ENCODE measurements around the gene SSTR4.
A peak's percentile ranks its signal among the peaks of the same experiment; 100 is the strongest.

Gene SSTR4

DNA sequence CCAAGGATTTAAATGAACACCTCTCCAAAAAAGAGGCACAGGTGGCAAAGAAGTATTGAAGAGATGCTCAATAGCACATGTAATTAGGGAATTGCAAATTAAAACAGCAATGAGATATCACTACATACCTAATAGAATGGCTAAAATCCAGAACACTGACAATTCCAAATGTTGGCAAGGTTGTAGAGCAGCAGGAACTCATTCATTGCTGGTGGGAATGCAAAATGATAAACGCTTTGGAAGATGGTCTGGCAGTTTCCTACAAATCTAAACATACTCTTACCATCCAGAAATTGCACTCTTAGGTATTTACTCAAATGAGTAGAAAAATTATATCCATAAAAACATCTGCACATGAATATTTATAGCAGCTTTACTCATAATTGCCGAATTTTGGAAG lies 34.0 kb downstream of the SSTR4 start:
- no peak for DNase-seq

DNA sequence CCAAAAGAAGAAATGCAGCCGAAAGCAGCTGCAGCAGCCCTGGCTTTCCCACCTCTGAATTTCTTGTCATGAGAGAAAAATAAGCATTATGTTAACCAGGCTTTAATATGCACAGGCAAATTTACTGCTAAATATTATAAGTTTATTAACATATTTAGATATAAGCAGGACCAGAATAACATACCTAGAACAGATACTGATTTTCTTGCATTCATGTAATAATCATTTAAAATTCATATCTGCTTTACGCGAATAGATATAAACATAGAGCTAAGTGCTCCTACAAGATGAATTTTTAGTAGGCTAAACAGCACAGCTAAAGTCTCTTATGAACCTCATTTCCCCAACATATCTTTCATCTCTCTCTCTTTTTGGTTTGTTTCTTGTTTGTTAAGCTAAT lies 36.3 kb downstream of the SSTR4 start:
- DNase-seq = no peak

DNA sequence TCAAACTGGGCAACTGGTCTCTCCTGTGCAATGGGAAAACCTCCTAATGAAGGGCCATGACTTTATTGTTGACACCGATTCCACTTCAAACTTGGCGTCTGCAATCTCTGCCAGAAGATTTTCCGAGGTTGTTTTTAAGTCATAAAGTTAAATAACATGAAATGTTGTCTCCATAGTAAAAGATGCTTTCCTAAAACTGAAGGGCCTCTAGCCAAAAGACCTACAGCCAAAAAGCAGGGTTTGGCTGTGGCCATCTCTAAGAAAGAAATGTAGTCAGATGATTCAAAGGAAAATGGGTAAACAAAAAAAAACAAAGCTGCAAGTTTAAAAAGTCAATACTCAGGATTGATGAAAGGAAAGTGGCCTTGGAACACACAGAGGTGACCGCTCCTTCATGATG lies 36.9 kb downstream of the SSTR4 start:
- no peak for DNase-seq

DNA sequence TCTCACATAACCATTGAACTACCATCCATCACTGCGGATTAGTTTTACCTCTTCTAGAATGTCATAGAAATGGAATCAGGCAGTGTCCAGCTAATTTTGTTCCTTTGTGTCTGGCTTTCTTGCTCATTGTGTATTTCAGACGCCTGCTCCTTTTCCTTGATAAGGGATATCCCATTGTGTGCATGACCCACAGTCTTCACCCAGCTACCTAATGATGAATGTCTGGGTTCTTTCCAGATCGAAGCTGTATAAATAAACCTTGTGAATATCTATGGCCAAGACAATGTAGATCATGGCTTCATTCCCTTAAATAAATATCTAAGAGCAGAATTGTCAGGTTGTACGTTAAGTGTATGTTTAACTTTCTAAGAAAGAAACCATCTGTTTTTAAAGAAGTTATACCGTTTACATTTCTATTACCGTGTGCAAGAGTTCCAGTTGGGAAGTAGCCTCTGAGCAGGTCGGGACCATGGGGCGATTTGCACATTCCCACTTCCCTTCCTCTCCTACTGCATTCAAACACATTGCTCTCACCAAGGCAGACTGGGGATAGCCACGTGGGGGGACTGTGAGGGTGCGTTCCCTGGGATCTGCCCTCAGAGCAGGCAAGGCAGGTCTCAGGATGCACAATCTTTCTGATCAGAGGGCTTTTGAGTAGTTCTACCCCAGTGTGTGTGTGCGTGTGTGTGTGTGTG lies 37.9 kb downstream of the SSTR4 start:
- no peak for DNase-seq

DNA sequence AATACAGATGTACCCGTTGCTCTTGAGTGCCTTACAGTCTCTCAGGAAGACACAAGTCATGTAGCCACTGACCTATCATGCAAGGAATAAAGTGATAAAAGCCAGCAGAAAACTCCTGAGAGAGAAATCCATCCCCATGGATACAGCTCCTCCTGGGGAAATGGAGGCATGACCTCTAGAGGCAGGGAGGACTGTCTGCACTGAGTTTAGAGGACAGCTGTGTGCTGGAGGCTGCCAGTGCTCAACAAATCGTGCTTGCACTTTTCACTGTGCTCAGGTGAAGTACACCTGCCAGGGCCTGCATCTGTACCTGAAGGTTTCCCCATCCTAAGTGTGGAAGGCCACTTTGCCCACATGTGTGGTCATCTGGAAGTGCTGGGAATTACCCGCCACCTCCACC lies 38.9 kb downstream of the SSTR4 start:
- DNase-seq = no peak

DNA sequence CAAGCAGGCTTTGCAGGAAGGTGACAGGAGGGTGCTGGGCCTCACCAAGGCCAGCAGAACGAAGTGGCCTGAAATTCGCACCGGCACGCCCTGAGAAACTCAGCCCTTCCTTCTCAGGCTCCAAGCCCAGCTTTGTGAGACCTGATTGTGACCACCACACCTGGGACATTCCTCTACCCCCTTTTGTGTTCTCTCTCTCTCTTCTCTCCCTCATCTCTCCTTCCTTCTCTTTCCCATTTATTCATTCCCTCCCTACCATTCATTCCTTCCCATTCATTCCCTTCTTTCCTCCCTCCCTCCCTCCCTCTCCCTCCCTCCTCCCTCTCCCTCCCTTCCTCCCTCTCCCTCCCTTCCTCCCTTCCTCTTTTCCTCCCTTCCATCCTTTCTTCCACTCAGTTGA lies 42.2 kb downstream of the SSTR4 start:
- no peak for DNase-seq

DNA sequence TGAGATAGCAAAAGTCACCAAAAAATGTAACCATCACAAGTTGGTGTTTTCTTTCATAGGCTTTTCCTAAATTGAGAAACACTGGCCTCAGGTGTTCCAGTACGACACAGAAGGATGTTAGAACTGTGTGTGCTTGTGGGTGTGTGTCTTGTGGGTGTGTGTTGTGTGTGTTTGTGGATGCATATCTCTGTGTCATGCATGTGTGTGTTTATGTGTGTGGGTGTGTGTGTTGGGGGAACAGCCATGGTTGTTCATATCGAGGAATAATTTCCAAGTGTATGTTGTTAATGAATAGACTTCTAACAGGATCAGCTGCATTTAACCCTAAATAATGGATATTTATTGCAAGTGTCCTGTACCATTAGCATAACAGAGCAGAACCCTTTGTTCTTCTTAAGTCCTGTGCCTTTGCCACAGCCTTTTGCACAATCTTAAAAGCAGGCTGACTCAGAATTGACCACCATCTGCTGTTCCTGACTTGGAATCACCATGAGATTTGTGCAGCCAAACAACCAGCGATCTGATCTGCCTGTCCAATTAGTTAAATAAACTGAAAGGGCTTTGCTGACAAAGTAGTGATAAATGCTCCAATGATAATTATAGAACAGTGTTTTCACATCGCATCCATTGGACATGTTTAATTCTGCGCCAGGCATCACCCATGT lies 43.4 kb downstream of the SSTR4 start:
- peak in 1 of 2 experiments; percentile 16 for DNase-seq

DNA sequence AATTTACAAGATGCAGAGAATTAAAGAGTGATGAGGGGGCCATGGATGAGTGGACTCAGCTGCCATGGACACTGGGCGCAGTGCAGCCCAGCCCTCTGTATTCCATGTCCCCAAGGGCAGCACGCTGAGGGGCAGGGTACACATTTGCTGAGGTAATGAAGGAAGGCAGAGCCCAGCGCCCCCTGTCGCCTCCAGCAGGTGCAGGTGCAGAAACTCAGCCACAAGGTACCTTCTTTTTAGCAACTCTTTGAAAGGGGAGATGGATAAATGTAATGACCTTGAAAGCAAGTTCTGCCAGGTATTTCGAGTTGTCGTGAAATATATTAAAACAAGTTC lies 43.9 kb downstream of the SSTR4 start:
- no peak for DNase-seq

DNA sequence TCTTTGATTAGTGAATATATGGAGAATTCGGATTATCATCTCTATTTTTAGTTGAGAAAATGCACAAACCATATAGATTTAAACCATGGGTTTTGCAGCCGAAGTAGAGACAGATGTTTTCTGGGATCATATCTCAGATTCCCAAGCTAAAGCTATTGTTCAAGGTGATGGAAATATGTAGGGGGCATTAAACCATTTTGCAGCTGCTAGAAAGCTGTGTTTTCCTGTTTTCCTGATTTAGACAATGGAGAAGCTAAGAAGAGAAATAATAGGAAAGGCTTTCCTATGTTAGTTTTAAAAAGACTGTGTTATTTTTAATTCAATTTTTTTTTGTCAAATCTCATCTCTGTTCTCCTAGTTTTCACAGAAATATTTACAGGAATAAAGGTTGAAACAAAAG lies 44.8 kb downstream of the SSTR4 start:
- no peak for DNase-seq

DNA sequence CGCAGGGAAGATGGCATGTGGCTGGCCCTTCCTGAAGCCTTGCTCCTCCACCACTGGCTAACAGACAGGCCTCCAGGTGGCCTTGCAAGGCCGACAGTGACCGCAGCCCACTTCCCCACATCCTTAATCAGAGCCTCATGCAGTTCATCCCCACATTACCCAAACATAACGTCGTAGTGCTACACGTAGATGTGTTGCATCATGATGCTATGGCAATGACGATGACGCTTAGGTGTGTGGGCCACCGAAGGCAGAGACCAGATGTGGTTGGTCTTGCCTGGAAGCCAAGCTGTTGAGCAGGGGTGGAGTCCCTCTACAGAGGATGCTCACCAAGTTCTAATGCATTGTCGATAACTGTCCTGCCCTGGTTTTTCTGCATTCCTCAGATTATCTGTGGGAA lies 45.4 kb downstream of the SSTR4 start:
- DNase-seq = no peak

DNA sequence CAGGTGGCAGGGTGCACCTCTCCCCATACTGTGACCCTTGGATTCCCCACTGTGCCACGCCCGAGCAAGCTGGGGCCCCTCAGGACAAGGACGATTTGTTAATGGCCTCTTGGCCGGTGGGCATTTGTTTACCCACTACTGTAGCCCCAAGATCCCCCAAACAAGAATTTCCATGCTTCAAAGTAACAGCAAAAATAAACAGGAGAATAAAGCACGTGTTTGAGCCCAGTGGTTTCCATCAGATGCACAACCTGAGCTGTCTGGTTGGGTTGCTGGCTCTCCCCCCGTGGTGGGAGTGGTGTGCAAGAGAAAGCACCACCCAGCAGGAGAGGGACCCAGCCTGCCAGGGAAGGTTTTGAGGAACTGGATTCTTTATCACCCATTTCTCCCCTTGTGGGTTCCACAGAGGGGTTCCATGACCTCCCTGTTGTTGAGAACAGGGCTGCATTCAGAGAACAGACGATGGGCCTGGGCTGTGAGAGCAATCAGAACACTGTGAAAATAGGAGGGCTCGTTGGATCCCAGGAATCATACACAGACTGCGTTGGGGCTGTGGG lies 46.2 kb downstream of the SSTR4 start:
- peak in 1 of 2 experiments; percentile 19 for DNase-seq

DNA sequence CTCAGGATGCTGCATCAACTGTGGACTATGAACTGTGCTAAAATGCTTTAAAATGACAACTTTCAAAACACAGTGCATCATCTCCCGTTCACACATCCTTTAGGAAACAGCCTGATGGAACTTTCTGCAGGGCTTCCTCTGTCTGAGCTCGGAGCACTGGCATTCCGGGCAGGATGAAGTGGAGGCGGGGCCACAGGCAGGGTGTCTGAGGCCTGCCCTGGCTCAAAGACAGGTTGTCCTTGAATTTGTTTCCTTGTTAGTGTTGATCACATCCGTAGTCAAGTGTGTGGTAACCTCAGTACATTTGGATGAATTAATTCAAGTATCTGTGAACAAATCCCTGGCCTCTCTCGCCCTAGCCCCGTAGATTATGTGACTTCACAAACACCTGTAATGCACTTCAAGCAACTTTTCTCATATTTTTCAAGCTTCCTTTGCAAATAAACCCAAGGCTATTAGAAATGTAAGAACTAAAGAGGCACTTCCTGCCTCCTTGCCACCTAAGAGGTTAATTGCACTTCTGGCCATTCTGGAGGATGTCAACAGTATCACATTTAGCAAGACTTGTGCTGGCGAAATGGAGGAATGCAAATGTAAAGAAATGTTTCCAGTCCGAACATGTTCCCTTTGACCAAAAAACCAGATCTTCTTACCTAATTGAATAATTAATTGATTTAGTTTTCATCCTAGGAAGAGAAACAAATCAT lies 47.9 kb downstream of the SSTR4 start:
- peak; percentile 17 to 45 for DNase-seq

DNA sequence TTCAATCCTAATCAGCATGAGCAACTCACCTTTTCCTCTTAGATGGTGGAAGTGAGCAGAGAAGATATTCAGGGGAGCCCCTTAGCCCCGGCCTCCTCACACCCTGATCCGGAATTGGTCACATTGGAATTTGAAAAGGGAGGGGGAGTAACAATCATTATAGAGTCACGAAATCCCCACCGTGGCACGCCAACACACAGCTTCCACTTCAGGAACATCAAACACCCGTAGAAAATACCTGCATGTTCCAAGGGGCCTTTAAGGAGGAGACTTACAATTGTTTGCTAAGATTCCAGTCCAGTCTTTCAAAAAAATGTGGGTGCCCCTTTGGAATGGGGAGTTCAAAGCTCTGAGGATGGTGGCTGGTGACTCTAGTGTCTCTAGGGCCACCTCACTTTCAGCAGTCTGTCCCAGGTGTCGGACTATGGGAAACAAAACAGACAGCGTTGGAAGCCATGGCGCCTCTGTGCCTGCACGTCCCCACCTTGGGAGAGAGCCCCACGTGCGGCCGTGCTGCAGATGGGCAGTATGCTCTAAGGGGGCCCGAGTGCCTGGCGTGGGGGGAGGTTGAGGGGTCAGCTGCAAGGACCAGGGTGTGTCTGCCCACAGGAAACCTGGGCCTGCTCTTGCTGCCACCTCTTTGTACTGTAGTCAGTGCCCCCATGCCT lies 48.6 kb downstream of the SSTR4 start:
- peak; percentile 4 to 45 for DNase-seq

DNA sequence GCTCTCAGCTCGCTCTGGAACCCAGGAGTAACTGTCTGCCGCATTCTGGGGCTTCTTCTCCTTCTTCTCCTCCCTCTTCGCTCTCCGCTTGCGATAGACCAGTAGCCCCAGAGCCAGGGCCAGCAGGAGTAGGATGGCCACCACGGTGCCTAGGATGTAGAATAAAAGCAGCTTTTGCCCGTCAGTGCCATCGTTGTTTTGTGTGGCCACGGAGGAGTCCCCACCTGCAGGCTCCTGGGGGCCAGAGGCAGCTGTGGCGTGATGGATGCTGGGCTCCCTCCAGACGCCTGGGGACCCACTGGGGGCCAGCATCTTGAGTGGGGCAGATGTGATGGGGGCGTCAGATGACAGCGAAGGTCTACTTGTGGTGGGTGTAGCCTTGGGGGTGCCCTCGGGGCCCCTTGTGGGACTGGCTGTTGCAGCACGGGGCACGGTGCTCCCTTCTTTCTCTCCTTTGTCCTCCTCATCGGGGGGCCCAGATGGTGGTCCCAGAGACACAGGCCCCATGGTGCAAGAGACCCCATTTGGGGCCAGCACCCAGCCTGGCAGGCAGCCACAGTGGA lies 49.3 kb downstream of the SSTR4 start:
- DNase-seq = no peak

DNA sequence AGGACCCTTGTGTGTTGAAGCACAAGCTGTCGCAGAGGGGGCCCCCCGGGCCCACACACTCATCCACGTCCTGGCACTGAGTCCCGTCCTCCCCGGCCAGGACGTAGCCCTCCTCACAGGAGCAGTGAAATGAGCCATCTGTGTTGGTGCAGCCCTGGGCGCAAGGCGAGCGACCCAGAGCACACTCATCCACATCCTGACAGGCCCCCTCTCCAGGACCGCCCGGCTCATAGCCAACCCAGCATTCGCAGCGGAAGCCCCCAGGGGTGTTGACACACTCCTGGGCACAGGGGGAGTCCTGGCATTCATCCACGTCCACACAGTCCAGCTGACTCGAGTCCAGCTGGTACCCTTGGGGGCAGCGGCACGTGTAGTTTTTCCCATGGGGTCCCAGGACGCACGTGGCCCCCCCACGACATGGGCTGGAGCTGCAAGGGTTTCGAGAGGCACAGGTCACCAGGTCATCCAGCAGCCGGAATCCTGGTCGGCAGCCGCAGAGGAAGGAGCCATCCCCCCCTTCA lies 49.8 kb downstream of the SSTR4 start:
- peak in 1 of 2 experiments; percentile 11 for DNase-seq

DNA sequence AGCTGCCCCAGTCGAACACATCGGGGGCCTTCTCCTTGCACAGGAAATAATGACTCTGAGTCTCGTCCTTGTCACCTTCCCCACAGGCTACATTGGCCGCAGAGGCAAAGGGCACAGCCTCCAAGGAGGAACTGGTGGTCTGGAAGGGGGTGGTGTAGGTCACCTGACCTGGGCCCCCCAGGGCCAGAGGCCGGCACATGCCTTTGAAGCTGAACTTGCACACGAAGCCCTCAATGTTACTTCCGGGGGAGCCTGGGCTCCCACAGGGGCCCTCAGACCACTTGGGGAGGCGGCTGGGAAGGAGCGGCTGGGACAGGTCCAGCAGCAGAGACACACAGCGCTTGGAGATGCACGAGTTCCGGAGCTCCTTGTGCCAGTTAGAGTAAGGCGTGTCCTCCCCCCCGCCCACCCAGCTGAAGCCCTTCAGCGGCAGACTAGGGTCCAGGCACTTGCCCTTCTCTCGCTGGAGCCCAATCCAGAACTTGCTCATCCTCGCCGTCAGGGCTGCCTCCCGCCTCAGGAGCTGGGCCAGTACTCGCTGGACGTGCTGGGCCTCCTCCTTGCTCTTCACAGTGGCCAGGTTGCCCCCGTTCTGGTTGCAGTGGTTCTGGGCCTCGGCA lies 50.4 kb downstream of the SSTR4 start:
- peak; percentile 54 to 60 for DNase-seq

DNA sequence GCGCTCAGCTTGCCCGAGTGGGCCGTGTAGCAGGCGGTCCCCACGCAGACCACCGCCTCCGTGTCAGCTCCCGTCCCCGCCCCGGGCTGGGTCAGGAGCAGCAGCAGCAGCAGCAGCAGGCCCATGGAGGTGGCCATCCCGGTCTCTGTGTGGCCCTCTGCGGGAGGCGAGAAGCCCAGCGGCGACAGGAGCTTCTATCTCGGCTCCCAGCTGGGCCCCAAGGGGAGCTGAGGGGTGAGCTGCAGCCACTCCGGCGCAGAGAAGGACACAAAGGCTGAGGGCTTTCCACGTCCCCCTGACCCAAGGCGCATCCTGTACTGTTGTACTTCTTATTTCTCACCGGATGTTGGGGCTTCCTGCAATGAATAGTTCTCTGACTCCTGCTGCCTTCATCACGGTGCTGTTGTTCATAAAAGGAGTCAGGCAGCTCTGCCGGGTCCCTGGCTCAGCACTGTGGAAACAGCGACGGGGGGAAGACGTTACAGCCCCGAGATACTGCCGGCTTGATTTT lies 51.0 kb downstream of the SSTR4 start, which contains the start of gene CD93:
CD93 (minus strand) TSS at position 269 of the 511 bp plus-strand sequence; CDS start at position 137, 132 bp downstream.
- peak; percentile 82 to 84 for DNase-seq

DNA sequence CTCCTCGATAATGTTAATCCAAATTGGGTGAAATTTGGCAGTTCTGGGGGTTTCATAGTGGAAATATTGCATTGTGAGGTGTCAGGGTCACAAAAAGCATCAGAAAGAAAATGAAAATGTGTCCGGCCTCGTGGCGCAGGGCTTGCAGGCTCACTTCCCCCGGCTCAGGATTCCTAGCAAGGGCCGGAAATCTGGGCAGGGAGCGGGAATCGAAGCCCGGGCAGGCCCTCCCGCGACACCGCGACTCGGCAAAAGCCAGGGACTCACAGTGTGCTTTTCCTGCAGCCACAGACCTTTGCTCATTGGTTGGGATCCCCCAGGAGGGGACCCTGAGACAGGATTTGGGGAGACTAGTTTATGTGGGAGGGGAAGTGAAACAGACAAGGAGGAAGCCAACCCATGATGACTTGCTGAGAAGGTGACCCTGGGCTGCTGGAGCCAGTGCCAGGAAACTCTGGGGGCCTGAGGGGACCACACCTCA lies 51.9 kb downstream of the SSTR4 start:
- DNase-seq = peak; percentile 26 to 52

DNA sequence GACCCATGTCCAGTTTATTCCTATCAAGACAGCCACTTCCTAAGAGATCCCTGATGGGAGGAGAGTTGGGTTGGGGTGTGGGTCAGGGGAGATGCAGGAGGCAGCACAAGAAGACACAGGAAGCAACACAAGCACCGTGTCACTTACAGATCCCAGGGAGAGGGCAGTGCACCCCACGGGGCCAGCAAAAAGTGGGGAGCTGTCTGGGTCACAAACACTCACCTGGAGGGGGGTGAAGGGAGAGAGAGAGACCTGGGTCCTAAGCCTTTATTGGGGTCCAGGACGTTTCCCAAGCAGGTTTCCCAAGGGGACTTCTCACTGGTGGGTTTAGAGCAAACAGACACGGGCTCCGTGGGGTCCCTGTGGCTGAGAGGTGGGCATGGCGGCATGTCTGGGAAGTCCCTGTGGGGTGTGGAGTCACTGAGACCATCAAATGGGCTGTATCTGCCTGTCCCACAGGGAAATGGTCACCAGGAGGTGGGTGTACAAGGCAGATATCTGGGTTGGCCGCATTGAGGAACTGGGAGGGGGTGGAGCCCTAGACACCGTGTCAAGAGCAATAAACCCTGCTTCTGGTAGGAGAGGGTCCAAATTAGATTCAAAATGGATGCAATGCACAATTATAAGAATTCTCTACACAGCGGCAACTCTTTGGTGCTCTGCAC lies 52.6 kb downstream of the SSTR4 start:
- DNase-seq = no peak

All from AML-193 (cell line).